RWPE1 (cell line): Measurements from ENCODE around the gene ASPG.

ENCODE experiments used
- CTCF ChIA-PET: fragments of 350-600 bp; sonication (Branson Sonifier 250); formaldehyde crosslinking; extraction: SDS; loops from one replicate; lab custom pipeline; 2021; lab: Yijun Ruan, JAX
- POLR2A ChIA-PET: fragments of 400-600 bp; formaldehyde crosslinking; extraction: SDS; loops from one replicate; lab custom pipeline; 2020; ENCODE audit warnings: antibody characterized with exemption; ENCODE audit not compliant: low non-redundant PET; lab: Yijun Ruan, JAX
- DNase-seq: peaks from one replicate; pipeline ENCODE4 v3.0.0; 2012; ENCODE audit warnings: low spot score
- H3K27ac ChIP-seq: fragments of 450-650 bp; 2 replicates; pipeline ENCODE4 v1.5.1; 2017
- TF ChIP-seq, protein P1 (sequence below): fragments of 450-650 bp; conservative IDR thresholded peaks from 2 replicates; pipeline ENCODE4 v1.5.1; 2017; ENCODE audit warnings: low read depth, mild to moderate bottlenecking

The ASPG gene

DNA sequence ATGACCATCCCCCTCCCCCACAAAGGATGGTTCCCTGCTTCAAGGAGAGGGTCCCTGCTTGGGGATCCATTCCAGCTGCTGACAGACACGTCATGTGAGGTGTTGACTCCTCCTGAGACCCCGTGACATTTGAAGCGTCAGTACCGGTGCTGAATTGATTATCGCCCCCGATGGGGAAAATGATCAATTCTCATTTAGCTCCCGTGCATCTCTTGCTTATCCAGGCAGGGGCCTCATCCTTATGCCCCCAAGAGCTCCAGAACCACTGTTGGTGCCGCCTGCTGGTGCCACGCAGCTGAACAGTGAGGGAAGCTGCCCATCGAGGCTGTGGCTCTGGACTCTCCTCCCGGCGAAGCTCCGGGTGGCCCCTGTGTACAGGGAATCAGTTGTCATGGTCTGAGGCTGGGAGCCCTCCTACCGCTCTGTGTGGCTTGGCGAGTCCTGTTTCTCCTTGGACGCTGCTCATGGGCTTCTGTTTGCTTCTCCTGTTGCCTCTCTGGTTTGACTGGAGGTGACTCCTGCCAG lies 57.5 kb downstream of the ASPG start:
- no peak for DNase-seq
- H3K27ac ChIP-seq, result no peak overlapping the region
- CTCF ChIA-PET, result interaction anchor here (0.5 to 1.1 kb wide), 3 partner anchors 93 to 421 kb away, joined by 3 to 8 read pairs (median 3); no protein-coding TSS in a partner anchor
- TF ChIP-seq, protein P1, sequence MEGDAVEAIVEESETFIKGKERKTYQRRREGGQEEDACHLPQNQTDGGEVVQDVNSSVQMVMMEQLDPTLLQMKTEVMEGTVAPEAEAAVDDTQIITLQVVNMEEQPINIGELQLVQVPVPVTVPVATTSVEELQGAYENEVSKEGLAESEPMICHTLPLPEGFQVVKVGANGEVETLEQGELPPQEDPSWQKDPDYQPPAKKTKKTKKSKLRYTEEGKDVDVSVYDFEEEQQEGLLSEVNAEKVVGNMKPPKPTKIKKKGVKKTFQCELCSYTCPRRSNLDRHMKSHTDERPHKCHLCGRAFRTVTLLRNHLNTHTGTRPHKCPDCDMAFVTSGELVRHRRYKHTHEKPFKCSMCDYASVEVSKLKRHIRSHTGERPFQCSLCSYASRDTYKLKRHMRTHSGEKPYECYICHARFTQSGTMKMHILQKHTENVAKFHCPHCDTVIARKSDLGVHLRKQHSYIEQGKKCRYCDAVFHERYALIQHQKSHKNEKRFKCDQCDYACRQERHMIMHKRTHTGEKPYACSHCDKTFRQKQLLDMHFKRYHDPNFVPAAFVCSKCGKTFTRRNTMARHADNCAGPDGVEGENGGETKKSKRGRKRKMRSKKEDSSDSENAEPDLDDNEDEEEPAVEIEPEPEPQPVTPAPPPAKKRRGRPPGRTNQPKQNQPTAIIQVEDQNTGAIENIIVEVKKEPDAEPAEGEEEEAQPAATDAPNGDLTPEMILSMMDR, result no peak
- POLR2A ChIA-PET, result no interaction called here

DNA sequence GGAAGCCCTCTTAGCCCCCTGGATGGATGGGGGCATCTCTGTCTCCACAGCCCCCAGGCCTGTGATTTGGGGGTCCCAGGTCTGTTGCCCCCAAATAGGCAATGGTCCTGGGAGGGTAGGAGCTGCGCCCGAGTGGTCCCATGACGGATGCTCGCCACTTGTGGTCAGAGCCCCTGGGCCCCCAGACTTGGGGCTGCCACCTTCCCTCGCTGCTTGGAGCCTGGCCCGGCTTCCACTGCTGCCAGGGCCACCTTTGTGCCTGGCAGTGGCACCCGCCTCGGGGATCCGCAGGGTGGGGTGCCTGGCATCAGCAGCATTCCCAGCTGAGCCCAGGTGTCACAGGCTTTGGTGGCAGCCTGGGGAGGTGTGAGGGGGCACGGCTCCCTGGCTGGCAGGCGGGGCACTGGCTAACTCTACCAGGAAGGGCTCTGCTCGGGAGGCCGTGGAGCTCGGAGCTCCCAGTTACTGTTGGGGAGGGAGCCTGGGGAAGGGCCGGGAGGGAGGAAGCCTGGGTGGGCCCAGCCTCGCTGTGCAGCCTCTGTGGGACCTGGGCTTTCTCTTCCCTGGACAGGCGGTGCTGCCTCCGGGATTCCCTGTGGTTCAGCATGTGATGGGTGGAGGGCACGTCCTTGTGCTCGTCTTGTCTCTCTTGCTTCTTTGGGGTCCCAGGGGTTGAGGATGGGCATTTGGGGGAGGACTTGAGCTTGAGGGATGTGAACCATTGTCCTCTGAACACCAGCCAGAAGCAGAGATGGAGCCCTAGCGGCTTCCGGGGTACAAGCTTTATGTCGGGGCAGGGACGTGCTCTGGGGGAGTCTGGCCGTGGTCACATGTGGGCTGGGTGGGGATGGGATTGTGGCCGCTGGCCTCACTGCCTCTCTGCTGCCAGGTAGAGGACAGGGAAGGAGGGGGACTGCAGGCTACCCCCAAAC lies 58.3 kb downstream of the ASPG start:
- POLR2A ChIA-PET, result no interaction called here
- TF ChIP-seq, protein P1, result no peak

DNA sequence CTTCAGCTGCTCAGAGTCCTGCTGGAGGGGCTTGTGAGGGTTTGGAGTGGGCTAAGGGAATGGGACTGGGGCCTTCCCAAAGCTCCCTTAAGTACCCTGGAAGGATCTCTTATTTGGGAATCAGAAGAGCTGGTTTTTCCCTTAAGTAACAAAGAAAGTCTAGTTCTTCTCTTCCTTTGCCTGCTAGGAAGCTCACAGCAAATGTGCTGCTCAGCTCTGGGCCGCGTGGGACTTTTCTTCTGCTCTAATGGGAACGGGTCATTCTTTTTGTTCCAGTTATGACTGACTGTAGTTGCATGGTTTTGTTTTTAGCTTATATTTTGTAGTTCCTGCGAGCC lies 58.9 kb downstream of the ASPG start:
- H3K27ac ChIP-seq, result no peak overlapping the region
- ChIA-PET CTCF (no interaction called here), POLR2A (no interaction called here)
- TF ChIP-seq, protein P1, result no peak
- no peak for DNase-seq

More for the DNA sequence above, 58.3 kb downstream of the ASPG start:
- CTCF ChIA-PET, result interaction anchor here (0.5 to 1.1 kb wide), 3 partner anchors 92 to 420 kb away, joined by 3 to 8 read pairs (median 3); no protein-coding TSS in a partner anchor
- no peak for DNase-seq
- H3K27ac ChIP-seq, result no peak overlapping the region

DNA sequence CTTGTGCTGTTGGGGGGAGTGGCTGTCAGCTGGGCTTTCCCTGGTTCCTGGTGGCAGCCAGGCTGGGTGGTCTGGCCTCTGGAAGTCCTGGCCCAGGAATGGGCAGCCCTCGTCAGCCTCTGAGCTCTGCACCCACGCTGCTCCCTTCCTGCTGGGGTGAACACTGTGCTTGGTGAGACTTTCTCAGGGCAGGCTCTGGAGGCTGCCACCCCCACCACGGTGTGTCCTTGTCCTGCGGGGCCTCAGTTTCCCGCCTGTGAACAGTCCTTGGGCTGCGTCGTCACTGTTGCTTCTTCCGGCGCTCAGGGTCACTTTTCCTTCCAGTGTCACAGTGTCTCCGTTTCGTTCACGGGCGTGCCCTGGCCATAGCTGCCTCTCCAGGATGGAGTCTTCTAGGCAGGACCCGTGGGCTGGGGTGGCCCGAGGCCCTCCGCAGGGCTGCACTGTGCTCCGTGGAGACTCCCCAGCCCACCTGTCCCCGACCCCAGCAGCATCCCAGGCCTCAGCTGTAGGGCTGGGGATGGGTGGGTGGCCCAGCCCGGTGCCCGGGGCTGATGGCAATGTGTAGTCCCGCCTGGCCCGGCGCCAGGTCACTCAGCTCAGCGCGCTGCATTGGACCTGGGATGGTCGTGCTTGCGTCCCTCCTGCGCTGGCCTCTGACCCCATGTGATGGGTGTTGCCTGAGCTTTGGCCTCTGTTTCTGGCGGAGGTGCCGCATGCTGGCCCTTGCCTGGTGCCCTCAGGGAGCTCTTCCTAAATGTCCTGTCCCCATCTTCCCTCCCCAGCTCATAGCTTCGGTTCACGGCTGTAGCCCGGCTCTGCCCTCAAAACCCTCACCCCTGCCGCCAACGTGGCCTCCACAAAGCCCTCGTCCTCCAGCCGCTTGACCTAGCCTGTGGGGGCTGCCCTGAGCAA lies 59.7 kb downstream of the ASPG start:
- POLR2A ChIA-PET, result no interaction called here
- TF ChIP-seq, protein P1, result no peak
- DNase-seq, result no peak
- no peak overlapping the region for H3K27ac ChIP-seq
- CTCF ChIA-PET, result interaction anchor here (0.6 to 1.3 kb wide), 3 partner anchors 60 to 419 kb away, joined by 4 to 8 read pairs (median 4); no protein-coding TSS in a partner anchor

DNA sequence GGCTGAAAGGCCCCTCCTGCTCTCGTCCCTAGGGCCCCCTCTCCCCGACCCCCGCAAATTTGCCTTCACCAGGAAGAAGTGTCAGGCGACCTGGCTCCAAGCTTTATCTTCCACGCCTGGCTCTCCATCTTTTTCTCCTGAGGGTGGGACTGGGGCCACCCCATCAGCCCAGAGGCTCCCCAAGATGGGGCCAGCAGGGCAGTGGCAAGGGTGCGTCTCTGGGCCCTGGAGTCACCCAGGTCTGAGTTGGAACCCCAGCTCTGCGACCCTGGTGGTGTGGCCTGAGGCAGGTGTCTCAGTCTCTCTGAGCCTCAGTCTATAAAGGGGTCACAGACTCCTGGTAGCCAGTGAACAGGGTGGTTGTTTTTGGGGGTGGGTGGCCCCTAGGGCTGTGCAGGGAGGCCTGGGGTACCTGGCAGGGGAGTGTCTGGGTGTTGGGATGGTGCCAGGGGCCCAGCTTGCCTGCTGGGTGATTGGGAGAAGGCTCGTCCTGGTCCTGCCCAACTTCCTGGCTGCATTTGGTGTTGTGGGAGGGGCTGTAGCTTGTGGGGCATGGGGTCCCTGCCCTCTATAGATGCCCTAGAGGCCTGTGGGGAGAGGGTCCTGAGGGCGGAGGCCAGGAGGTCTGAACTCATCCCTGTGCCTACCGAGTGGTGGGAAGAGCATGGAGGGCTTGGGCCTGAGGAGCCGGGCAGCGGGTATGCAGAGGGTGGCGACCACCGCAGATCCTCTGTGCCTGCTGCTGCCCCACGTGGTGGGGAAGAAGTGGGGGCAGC lies 60.5 kb downstream of the ASPG start:
- DNase-seq, result no peak
- POLR2A ChIA-PET, result no interaction called here
- no peak overlapping the region for H3K27ac ChIP-seq
- CTCF ChIA-PET, result interaction anchor here (0.8 to 1.3 kb wide), 2 partner anchors 59 to 418 kb away, joined by 4 to 8 read pairs; no protein-coding TSS in a partner anchor
- TF ChIP-seq, protein P1, result no peak
